Smooth muscle cell (in vitro differentiated cells): ENCODE measurements around the gene LNPEP. TPM values are rescaled to one million over a fixed set of nuclear protein-coding genes. Genes with fewer than 3 reads are reported as not detected.
A peak's percentile ranks its signal among the peaks of the same experiment; 100 is the strongest.

Experiments
- DNase-seq: peaks from one replicate; lab custom pipeline; 2025; ENCODE audit not compliant: unreplicated experiment; lab: John Stamatoyannopoulos, UW
- H2AFZ ChIP-seq: fragments of 200-600 bp; sonication (generic); 2 replicates; pipeline ENCODE4 v1.6.0; 2016; ENCODE audit warnings: antibody characterized with exemption, low read depth, mild to moderate bottlenecking
- H3F3A ChIP-seq: fragments of 200-600 bp; sonication (generic); 2 replicates; pipeline ENCODE4 v1.6.0; 2017; ENCODE audit warnings: antibody characterized with exemption, low read depth
- H3K27ac ChIP-seq: fragments of 200-600 bp; sonication (generic); 2 replicates; pipeline ENCODE4 v1.5.1; 2016; ENCODE audit warnings: low read depth, mild to moderate bottlenecking
- H3K27me3 ChIP-seq: fragments of 200-600 bp; sonication (generic); 2 replicates; pipeline ENCODE4 v1.6.1; 2016; ENCODE audit warnings: low read depth, mild to moderate bottlenecking
- H3K36me3 ChIP-seq: fragments of 200-600 bp; sonication (generic); 2 replicates; pipeline ENCODE4 v1.5.1; 2016; ENCODE audit warnings: low read depth
- H3K4me1 ChIP-seq: fragments of 200-600 bp; sonication (generic); 2 replicates; pipeline ENCODE4 v1.5.1; 2016; ENCODE audit warnings: low read depth
- H3K4me2 ChIP-seq: fragments of 200-600 bp; sonication (generic); 2 replicates; pipeline ENCODE4 v1.6.0; 2016; ENCODE audit warnings: mild to moderate bottlenecking
- H3K4me3 ChIP-seq: fragments of 200-600 bp; sonication (generic); 2 replicates; pipeline ENCODE4 v1.5.1; 2016; ENCODE audit warnings: mild to moderate bottlenecking
- H3K79me2 ChIP-seq: fragments of 200-600 bp; sonication (generic); 2 replicates; pipeline ENCODE4 v1.6.0; 2016; ENCODE audit warnings: low read depth, mild to moderate bottlenecking
- H3K9ac ChIP-seq: fragments of 200-600 bp; sonication (generic); 2 replicates; pipeline ENCODE4 v1.6.0; 2016; ENCODE audit warnings: low read depth
- H3K9me3 ChIP-seq: fragments of 200-600 bp; sonication (generic); replicated peaks from 2 replicates; pipeline ENCODE4 v1.5.1; 2016; ENCODE audit warnings: low read depth
- H4K20me1 ChIP-seq: fragments of 200-600 bp; sonication (generic); 2 replicates; pipeline ENCODE4 v1.6.0; 2016; ENCODE audit warnings: low read depth
- WGBS: methylation state at CpG from one replicate; pipeline ENCODE4 v1.1.7; 2016; ENCODE audit warnings: low lambda C conversion rate; 5-methylcytosine and 5-hydroxymethylcytosine counted together
- polyA plus RNA-seq: library from polyadenylated mRNA; unstranded; fragments of >200 nt; fragmentation: Nextera tagmentation; extraction: Ambion mirVana; gene quantifications from 2 replicates; pipeline ENCODE4 v1.2.1, GENCODE V29; 2016
- total RNA-seq: library from RNA; depleted of rRNA; stranded (reverse); fragments of >200 nt; gene quantifications from 2 replicates; pipeline ENCODE4 v1.2.3, GENCODE V29; 2014
- TF ChIP-seq, protein P1 (sequence below): fragments of 200-600 bp; sonication (generic); IDR thresholded peaks from 2 replicates; pipeline ENCODE4 v1.5.1; 2017; ENCODE audit warnings: borderline replicate concordance, mild to moderate bottlenecking, antibody characterized with exemption; ENCODE audit not compliant: insufficient read depth, poor library complexity, severe bottlenecking

LNPEP gene
- total and polyA plus RNA-seq, 2 experiments from 2014 or later: 2.3 to 24.3 TPM

DNA sequence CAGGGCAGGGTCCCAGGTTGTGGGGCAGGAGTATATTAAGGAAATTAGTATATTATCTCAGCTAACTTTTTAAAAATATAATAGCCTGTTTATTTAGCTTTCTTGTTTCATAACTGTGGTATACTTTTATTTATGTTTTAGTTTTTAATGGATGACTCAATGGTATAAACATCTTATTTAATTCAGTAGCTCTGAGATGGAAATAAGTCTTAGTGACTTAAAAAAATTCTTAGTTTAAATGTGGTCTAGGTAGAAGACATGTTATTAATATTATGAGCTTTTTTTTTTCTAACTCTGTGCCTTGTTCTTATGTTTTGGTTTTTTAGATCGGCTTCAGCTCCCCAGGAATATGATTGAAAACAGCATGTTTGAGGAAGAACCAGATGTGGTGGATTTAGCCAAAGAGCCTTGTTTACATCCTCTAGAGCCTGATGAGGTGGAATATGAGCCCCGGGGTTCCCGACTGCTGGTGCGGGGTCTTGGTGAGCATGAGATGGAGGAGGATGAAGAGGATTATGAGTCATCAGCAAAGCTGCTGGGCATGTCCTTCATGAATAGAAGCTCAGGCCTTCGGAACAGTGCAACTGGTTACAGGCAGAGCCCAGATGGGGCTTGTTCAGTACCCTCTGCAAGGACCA is 43.1 kb downstream of the LNPEP start:
- WGBS: 22% methylated on average over 5 of the region's 5 CpGs

DNA sequence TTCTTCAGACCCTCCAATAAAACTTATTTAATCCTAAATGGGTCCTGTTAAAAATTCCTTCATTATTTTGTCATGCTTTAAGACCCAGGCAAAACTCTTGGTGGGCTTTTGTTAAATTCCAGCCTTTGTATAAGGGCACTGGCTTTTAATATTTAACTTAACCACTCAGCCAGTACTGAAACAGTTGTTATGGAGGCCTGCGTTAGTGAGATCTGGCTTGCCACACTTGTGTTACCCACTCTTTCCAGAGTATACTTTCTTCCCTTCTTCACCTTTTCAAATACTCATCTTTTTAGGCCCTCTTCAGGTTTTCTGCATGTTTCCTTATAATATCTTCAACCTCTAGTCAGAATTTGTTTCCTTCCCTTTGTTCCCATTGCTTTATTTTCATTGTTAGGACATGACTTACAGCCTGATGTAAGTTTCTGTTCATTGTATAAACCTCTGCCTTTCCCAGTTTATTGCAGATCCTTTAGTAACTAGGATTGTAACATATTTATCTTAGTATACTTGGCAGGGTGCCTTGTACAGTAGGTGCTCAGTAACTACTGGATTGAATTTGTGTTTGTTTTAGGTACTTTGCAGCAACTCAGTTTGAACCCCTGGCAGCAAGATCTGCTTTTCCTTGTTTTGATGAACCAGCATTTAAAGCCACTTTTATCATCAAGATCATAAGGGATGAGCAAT is 48.8 kb downstream of the LNPEP start:
- no peaks in the 10 kb centered on the region for H3K36me3 ChIP-seq
- no peak for DNase-seq
- no peaks in the 10 kb centered on the region for H4K20me1 ChIP-seq
- H3K4me2 ChIP-seq: no peak overlapping the region
- TF ChIP-seq, protein P1, sequence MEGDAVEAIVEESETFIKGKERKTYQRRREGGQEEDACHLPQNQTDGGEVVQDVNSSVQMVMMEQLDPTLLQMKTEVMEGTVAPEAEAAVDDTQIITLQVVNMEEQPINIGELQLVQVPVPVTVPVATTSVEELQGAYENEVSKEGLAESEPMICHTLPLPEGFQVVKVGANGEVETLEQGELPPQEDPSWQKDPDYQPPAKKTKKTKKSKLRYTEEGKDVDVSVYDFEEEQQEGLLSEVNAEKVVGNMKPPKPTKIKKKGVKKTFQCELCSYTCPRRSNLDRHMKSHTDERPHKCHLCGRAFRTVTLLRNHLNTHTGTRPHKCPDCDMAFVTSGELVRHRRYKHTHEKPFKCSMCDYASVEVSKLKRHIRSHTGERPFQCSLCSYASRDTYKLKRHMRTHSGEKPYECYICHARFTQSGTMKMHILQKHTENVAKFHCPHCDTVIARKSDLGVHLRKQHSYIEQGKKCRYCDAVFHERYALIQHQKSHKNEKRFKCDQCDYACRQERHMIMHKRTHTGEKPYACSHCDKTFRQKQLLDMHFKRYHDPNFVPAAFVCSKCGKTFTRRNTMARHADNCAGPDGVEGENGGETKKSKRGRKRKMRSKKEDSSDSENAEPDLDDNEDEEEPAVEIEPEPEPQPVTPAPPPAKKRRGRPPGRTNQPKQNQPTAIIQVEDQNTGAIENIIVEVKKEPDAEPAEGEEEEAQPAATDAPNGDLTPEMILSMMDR: no peak
- H3K27me3 ChIP-seq: no peaks in the 10 kb centered on the region
- no peak overlapping the region for H2AFZ ChIP-seq
- WGBS: 97% methylated on average over 1 of the region's 1 CpG
- no peak overlapping the region for H3K27ac ChIP-seq
- no peaks in the 10 kb centered on the region for H3K4me1 ChIP-seq
- peaks cover 12% of the 10 kb centered on the region for H3K79me2 ChIP-seq
- H3K4me3 ChIP-seq: no peak overlapping the region
- H3F3A ChIP-seq: no peaks in the 10 kb centered on the region
- no peak overlapping the region for H3K9ac ChIP-seq
- H3K9me3 ChIP-seq: no peaks in the 10 kb centered on the region

More for the DNA sequence above, 43.1 kb downstream of the LNPEP start:
- Histone ChIP-seq H3K4me2 (peak overlapping the region; percentile 64), H2AFZ (no peak overlapping the region), H3K4me1 (no peaks in the 10 kb centered on the region), H3K27ac (peak overlapping the region; percentile 55), H3K4me3 (no peak overlapping the region), H3F3A (no peaks in the 10 kb centered on the region), H3K79me2 (peaks cover 48% of the 10 kb centered on the region), H3K9ac (no peak overlapping the region), H3K36me3 (no peaks in the 10 kb centered on the region), H3K9me3 (no peaks in the 10 kb centered on the region), H3K27me3 (no peaks in the 10 kb centered on the region), H4K20me1 (peaks cover 8% of the 10 kb centered on the region)
- TF ChIP-seq, protein P1: no peak
- DNase-seq: no peak

DNA sequence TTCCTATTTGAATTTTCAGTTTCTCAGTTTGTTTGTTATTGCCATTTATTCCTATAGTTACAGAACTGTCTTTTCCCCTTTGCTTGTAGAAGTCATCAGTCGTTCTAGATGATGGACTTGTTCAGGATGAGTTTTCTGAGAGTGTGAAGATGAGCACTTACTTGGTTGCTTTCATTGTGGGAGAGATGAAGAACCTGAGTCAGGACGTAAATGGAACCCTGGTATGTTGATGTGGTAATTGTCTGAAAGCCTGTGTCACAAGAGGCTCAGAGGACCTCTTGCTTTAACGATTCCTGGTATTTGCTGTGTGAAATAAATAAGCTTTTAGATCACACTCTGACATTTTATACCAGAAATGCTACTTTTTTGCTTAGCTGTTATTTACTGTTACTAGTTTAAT is 50.6 kb downstream of the LNPEP start:
- no peaks in the 10 kb centered on the region for H3K4me1 ChIP-seq
- 79% methylated on average over 3 of the region's 3 CpGs for WGBS
- H3F3A ChIP-seq: no peaks in the 10 kb centered on the region

More for the DNA sequence above, 50.6 kb downstream of the LNPEP start:
- TF ChIP-seq, protein P1: no peak
- Histone ChIP-seq H3K4me3 (no peak overlapping the region), H3K9ac (no peak overlapping the region), H3K79me2 (peaks cover 8% of the 10 kb centered on the region), H3K9me3 (no peaks in the 10 kb centered on the region), H4K20me1 (no peaks in the 10 kb centered on the region), H3K27me3 (no peaks in the 10 kb centered on the region), H2AFZ (no peak overlapping the region), H3K27ac (no peak overlapping the region), H3K4me2 (no peak overlapping the region), H3K36me3 (no peaks in the 10 kb centered on the region)
- no peak for DNase-seq
